ENCODE measurements around the gene THNSL1. TPM values are rescaled to one million over a fixed set of nuclear protein-coding genes. Genes with fewer than 3 reads are reported as not detected.

Gene THNSL1
- total RNA-seq, 4 donors from 2014 or later: 1.1 to 3.3 (median 1.9) TPM

GRCh38 chr10:24983130-24983529 lies 33.3 kb upstream of the THNSL1 start:
- no peak overlapping the region for H3K4me3 ChIP-seq
- H3K27ac ChIP-seq: no peak overlapping the region
- no peaks in the 10 kb centered on the region for H3K4me1 ChIP-seq
- no peaks in the 10 kb centered on the region for H3K9me3 ChIP-seq
- TF ChIP-seq, protein P1, sequence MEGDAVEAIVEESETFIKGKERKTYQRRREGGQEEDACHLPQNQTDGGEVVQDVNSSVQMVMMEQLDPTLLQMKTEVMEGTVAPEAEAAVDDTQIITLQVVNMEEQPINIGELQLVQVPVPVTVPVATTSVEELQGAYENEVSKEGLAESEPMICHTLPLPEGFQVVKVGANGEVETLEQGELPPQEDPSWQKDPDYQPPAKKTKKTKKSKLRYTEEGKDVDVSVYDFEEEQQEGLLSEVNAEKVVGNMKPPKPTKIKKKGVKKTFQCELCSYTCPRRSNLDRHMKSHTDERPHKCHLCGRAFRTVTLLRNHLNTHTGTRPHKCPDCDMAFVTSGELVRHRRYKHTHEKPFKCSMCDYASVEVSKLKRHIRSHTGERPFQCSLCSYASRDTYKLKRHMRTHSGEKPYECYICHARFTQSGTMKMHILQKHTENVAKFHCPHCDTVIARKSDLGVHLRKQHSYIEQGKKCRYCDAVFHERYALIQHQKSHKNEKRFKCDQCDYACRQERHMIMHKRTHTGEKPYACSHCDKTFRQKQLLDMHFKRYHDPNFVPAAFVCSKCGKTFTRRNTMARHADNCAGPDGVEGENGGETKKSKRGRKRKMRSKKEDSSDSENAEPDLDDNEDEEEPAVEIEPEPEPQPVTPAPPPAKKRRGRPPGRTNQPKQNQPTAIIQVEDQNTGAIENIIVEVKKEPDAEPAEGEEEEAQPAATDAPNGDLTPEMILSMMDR (IDR thresholded peaks at IDR 0.05): no peak
- TF ChIP-seq POLR2A (IDR thresholded peaks at IDR 0.05): no peak
- no peaks in the 10 kb centered on the region for H3K36me3 ChIP-seq
- no peak for DNase-seq
- H3K27me3 ChIP-seq: no peaks in the 10 kb centered on the region

DNA sequence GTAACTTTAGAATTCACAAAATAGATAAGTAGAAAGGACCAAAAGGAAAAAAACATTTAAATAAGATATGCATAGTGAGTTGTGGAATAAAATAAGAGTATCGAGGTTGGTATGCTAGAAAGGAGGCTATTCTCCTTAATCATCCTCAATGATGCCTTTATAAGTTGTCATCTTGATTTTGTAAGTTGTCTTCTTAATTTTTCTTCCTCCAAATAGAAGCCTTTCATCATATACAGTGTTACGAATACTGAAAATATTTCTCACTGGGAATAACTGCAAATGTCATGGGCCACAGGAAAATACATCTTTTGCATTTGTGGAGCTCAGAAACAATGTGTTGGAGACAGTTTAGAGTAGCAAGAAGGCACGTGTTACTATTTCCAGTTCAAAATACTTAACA lies 32.5 kb upstream of the THNSL1 start:
- H3K9me3 ChIP-seq: no peaks in the 10 kb centered on the region
- no peak overlapping the region for H3K27ac ChIP-seq
- no peak overlapping the region for H3K4me3 ChIP-seq
- no peaks in the 10 kb centered on the region for H3K36me3 ChIP-seq
- no peak for TF ChIP-seq POLR2A (IDR thresholded peaks at IDR 0.05)
- TF ChIP-seq, protein P1 (IDR thresholded peaks at IDR 0.05): no peak
- no peak for DNase-seq
- no peaks in the 10 kb centered on the region for H3K27me3 ChIP-seq
- H3K4me1 ChIP-seq: no peaks in the 10 kb centered on the region

DNA sequence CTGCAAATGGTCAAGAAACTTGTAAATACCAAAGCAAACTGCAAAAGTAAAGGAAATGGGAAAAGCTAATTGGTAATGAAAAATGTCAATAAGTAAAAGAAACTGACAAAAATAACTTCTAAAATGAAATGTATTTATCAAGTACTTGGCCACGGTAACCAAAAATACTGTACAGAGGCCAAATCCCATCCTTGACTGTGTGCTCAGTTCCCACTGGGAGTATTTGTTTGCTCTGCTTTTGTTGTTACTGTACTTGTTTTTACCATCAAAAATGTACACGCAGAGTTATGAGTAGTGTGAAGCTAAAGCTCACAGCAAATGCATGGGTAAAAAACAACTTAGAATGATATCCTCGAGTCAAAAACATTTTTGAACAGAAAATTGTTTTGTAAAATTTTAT lies 31.5 kb upstream of the THNSL1 start:
- no peaks in the 10 kb centered on the region for H3K36me3 ChIP-seq
- H3K4me3 ChIP-seq: no peak overlapping the region

DNA sequence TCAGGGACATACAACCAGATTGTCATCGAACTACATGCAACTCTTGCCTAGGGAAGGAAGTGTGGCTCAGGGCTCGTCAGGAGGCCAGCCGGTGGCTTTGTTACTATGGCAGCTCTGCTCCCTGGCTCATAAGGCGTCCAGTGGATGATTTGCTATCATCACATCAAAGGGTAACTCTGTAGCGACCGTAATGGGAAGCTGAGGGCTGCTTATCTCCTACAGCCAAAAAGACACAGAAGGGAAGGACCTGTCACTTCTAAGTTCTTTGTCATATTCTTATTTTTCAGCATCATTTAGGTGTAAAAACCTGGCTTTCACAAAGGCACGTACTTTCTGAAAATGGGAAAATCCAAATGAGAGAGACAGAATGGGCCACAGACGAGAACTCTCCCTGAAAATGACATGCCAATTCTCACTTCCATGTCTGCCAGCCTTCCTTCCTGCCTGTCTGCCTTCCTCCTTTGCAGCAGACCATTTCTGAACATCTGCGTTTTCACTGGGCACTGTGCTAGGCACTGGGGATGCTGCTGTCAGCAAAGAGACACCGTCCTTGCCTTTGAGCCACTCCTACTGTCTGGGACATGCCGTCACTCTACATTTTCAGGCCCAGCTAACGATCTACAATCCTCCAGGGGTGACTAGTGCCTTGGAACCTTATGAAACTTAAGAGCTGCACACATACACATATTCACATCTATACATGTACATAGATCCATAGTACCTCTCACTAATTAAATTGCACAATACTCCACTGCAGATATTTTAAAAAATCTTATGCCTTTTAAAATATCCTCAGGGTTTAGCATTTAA lies 27.4 kb upstream of the THNSL1 start:
- TF ChIP-seq, protein P1 (IDR thresholded peaks at IDR 0.05): no peak
- TF ChIP-seq POLR2A (IDR thresholded peaks at IDR 0.05): no peak
- H3K4me1 ChIP-seq: no peaks in the 10 kb centered on the region
- no peaks in the 10 kb centered on the region for H3K36me3 ChIP-seq
- no peak overlapping the region for H3K27ac ChIP-seq
- H3K4me3 ChIP-seq: no peak overlapping the region
- H3K27me3 ChIP-seq: no peaks in the 10 kb centered on the region
- H3K9me3 ChIP-seq: no peaks in the 10 kb centered on the region
- no peak for DNase-seq

More for the DNA sequence above, 31.5 kb upstream of the THNSL1 start:
- no peak for DNase-seq
- Histone ChIP-seq H3K9me3 (no peaks in the 10 kb centered on the region), H3K27ac (no peak overlapping the region), H3K4me1 (no peaks in the 10 kb centered on the region), H3K27me3 (no peaks in the 10 kb centered on the region)
- no peak for TF ChIP-seq POLR2A (IDR thresholded peaks at IDR 0.05)
- TF ChIP-seq, protein P1 (IDR thresholded peaks at IDR 0.05): no peak

GRCh38 chr10:24989867-24990266 lies 26.5 kb upstream of the THNSL1 start:
- Histone ChIP-seq H3K27ac (no peak overlapping the region), H3K4me3 (no peak overlapping the region), H3K36me3 (no peaks in the 10 kb centered on the region), H3K27me3 (no peaks in the 10 kb centered on the region), H3K4me1 (no peaks in the 10 kb centered on the region), H3K9me3 (no peaks in the 10 kb centered on the region)
- no peak for DNase-seq
- TF ChIP-seq, protein P1 (IDR thresholded peaks at IDR 0.05): peak in 2 of 6 experiments; percentile 16 to 19
- no peak for TF ChIP-seq POLR2A (IDR thresholded peaks at IDR 0.05)

Data from Peyer's patch (tissue), 4 donors.